IPS DF 19.7 (cell line): ENCODE data around the gene TSGA10.
"Not testable (repeated sequence)": the region's sequence is repeated elsewhere in the genome, so short reads cannot be mapped to it uniquely, and the experiment has no call there.

Source experiments
- DNase-seq: peaks from one replicate; pipeline ENCODE4 v3.0.0-alpha.2; 2013; ENCODE audit warnings: low read depth, low spot score

Gene TSGA10

GRCh38 chr2:99152199-99152895 lies 2.4 kb downstream of the TSGA10 start:
- DNase-seq: no peak

- DNase-seq: no peak
These were observed 4.0 kb downstream of the TSGA10 start for GRCh38 chr2:99150706-99151105.

- DNase-seq: peak; percentile 65
These were observed 13.3 kb downstream of the TSGA10 start, which contains the start of gene C2orf15 for GRCh38 chr2:99141110-99142108. C2orf15 (plus strand) TSS chr2:99141707; CDS start chr2:99150559, 8,852 bp downstream.

GRCh38 chr2:99140860-99141109 lies 14.0 kb downstream of the TSGA10 start:
- no peak for DNase-seq

- DNase-seq: peak; percentile 2
These were observed 14.5 kb downstream of the TSGA10 start for GRCh38 chr2:99140056-99140859.

GRCh38 chr2:99139003-99139402 lies 15.7 kb downstream of the TSGA10 start:
- no peak for DNase-seq

- not testable (repeated sequence) for DNase-seq
These were observed 19.6 kb downstream of the TSGA10 start for GRCh38 chr2:99135044-99135556.

- DNase-seq: no peak
These were observed 26.8 kb downstream of the TSGA10 start for GRCh38 chr2:99127981-99128380.

GRCh38 chr2:99112617-99113016 lies 42.1 kb downstream of the TSGA10 start:
- no peak for DNase-seq

- no peak for DNase-seq
These were observed 42.8 kb downstream of the TSGA10 start for GRCh38 chr2:99111945-99112344.

- DNase-seq: no peak
These were observed 43.5 kb downstream of the TSGA10 start for GRCh38 chr2:99111236-99111635.

GRCh38 chr2:99106913-99107312 lies 47.8 kb downstream of the TSGA10 start:
- DNase-seq: no peak

GRCh38 chr2:99104006-99104405 lies 50.7 kb downstream of the TSGA10 start:
- no peak for DNase-seq

- DNase-seq: no peak
These were observed 53.0 kb downstream of the TSGA10 start for GRCh38 chr2:99101697-99102096.

- DNase-seq: no peak
These were observed 58.0 kb downstream of the TSGA10 start for GRCh38 chr2:99096728-99097127.

- no peak for DNase-seq
These were observed 66.7 kb downstream of the TSGA10 start for GRCh38 chr2:99088017-99088416.

- DNase-seq: no peak
These were observed 68.4 kb downstream of the TSGA10 start for GRCh38 chr2:99086385-99086784.

GRCh38 chr2:99085421-99085820 lies 69.3 kb downstream of the TSGA10 start:
- DNase-seq: no peak

- no peak for DNase-seq
These were observed 70.5 kb downstream of the TSGA10 start for GRCh38 chr2:99084256-99084655.

- DNase-seq: no peak
These were observed 72.9 kb downstream of the TSGA10 start for GRCh38 chr2:99081891-99082290.

- no peak for DNase-seq
These were observed 75.5 kb downstream of the TSGA10 start for GRCh38 chr2:99079226-99079625.

GRCh38 chr2:99072551-99072950 lies 82.2 kb downstream of the TSGA10 start:
- DNase-seq: no peak
